Stomach (tissue), 9 donors: ENCODE measurements around the gene CC2D2B. TPM values are rescaled to one million over a fixed set of nuclear protein-coding genes. Genes with fewer than 3 reads are reported as not detected.
"Not testable (repeated sequence)": the region's sequence is repeated elsewhere in the genome, so short reads cannot be mapped to it uniquely, and the experiment has no call there.

ENCODE experiments used
- DNase-seq, 2 donors: peaks; one replicate each; pipeline versions ENCODE4 v3.0.0 to v3.0.0-alpha.2; 2013 to 2019
- H3K27ac ChIP-seq, 5 donors: fragments of 200-600 bp in 4 of 5; sonication (generic) in 4 of 5; one replicate each; pipeline ENCODE4 v1.5.1; 2013 to 2019; ENCODE audit warnings: mild to moderate bottlenecking in 1 of 5, moderate library complexity in 1 of 5
- H3K27me3 ChIP-seq, 3 donors: fragments of 200-600 bp; sonication (generic); one replicate each; pipeline ENCODE4 v1.5.1; 2017 to 2019; ENCODE audit warnings: mixed run types in 1 of 3
- H3K36me3 ChIP-seq, 4 donors: fragments of 200-600 bp; sonication (generic); 1 replicate in 3 of 4; 2 replicates in 1 of 4; pipeline ENCODE4 v1.5.1; 2016 to 2019
- H3K4me1 ChIP-seq, 4 donors: fragments of 200-600 bp; sonication (generic); one replicate each; pipeline ENCODE4 v1.5.1; 2016 to 2019
- H3K4me3 ChIP-seq, 4 donors: fragments of 200-600 bp; sonication (generic) in 3 of 4; one replicate each; pipeline ENCODE4 v1.5.1; 2016 to 2019; ENCODE audit warnings: mild to moderate bottlenecking in 1 of 4
- H3K9me3 ChIP-seq, 4 donors: fragments of 200-600 bp; sonication (generic); one replicate each; pipeline ENCODE4 v1.5.1; 2016 to 2019
- EP300 ChIP-seq: sonication (generic); formaldehyde crosslinking; IDR thresholded peaks from one replicate; pipeline ENCODE4 v1.6.1; 2017; ENCODE audit warnings: antibody characterized with exemption
- POLR2A ChIP-seq, 4 donors: fragments of 450-650 bp; IDR thresholded peaks; one replicate each; pipeline ENCODE4 v1.6.1; 2016; ENCODE audit warnings: antibody characterized with exemption in 4 of 4, control low read depth in 2 of 4, mild to moderate bottlenecking in 1 of 4, moderate library complexity in 1 of 4
- POLR2AphosphoS5 ChIP-seq, 3 donors: sonication (generic); formaldehyde crosslinking; IDR thresholded peaks; one replicate each; pipeline ENCODE4 v1.6.1; 2016; ENCODE audit warnings: antibody characterized with exemption in 3 of 3
- WGBS, 5 donors: extraction: QIAGEN DNeasy Blood & Tissue Kit in 3 of 5; methylation state at CpG; one replicate each; pipeline versions ENCODE4 v1.1.5 to v1.1.7; 2013 to 2018; 5-methylcytosine and 5-hydroxymethylcytosine counted together
- intact Hi-C: fragments of 100-400 bp; cut with DNase I; formaldehyde crosslinking; loops from one replicate; pipeline ENCODE4 v1.15.1; 2023; ENCODE audit warnings: low total_unique reads
- polyA plus RNA-seq, 3 donors: library from polyadenylated mRNA; stranded (reverse); fragments of 200-250 nt; gene quantifications; one replicate each; pipeline ENCODE4 v1.2.3, GENCODE V29; 2013
- total RNA-seq, 5 donors: library from RNA; depleted of rRNA; stranded (reverse); fragments of >200 nt; gene quantifications; one replicate each; pipeline versions ENCODE4 v1.1.0 to v1.2.3, GENCODE V29; 2014 to 2016
- TF ChIP-seq, protein P1 (sequence below), 7 experiments: fragments of 450-650 bp in 4 of 7; fragments of 200-600 bp in 3 of 7; sonication (generic) in 3 of 7; IDR thresholded peaks; one replicate each; pipeline ENCODE4 v1.5.1; 2016 to 2019; ENCODE audit warnings: antibody characterized with exemption in 7 of 7, control low read depth in 2 of 7, mild to moderate bottlenecking in 1 of 7
- donor health status: healthy with polysubstance abuse.
- donor health status: Bipolar disorder and iron deficiency.
- donor health status: healthy.

CC2D2B gene
- total and polyA plus RNA-seq, 8 donors, result 0.12 to 9.2 (median 1.2) TPM; not detected in 3

GRCh38 chr10:96043893-96044715 is 136.3 kb downstream of the CC2D2B start:
- DNase-seq, result peak; percentile 52 to 79
- Histone ChIP-seq H3K9me3 (no peaks in the 10 kb centered on the region), H3K27me3 (no peaks in the 10 kb centered on the region), H3K4me3 (peak overlapping the region; percentile 78 to 82 (median 80)), H3K36me3 (peaks cover 0 to 10% (median 4%) of the 10 kb centered on the region in 4 donors), H3K27ac (peak overlapping the region; percentile 85 to 94 (median 92)), H3K4me1 (peaks cover 9 to 42% (median 22%) of the 10 kb centered on the region in 4 donors)
- intact Hi-C loops, result no loop called here
- TF ChIP-seq EP300 (no peak), POLR2AphosphoS5 (IDR thresholded peaks at IDR 0.05) (no peak), POLR2A (IDR thresholded peaks at IDR 0.05) (no peak)
- TF ChIP-seq, protein P1, sequence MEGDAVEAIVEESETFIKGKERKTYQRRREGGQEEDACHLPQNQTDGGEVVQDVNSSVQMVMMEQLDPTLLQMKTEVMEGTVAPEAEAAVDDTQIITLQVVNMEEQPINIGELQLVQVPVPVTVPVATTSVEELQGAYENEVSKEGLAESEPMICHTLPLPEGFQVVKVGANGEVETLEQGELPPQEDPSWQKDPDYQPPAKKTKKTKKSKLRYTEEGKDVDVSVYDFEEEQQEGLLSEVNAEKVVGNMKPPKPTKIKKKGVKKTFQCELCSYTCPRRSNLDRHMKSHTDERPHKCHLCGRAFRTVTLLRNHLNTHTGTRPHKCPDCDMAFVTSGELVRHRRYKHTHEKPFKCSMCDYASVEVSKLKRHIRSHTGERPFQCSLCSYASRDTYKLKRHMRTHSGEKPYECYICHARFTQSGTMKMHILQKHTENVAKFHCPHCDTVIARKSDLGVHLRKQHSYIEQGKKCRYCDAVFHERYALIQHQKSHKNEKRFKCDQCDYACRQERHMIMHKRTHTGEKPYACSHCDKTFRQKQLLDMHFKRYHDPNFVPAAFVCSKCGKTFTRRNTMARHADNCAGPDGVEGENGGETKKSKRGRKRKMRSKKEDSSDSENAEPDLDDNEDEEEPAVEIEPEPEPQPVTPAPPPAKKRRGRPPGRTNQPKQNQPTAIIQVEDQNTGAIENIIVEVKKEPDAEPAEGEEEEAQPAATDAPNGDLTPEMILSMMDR (IDR thresholded peaks at IDR 0.05), result no peak
- WGBS, 5 donors, result 0 to 2% (median 1%) methylated on average over 18 to 58 of the region's 58 CpGs

- H3K4me1 ChIP-seq, result peaks cover 9 to 42% (median 22%) of the 10 kb centered on the region in 4 donors
- TF ChIP-seq EP300, result no peak
- TF ChIP-seq POLR2A (IDR thresholded peaks at IDR 0.05), result no peak
- TF ChIP-seq POLR2AphosphoS5 (IDR thresholded peaks at IDR 0.05), result no peak
- TF ChIP-seq, protein P1 (IDR thresholded peaks at IDR 0.05), result no peak
- DNase-seq, result peak in 1 of 2 donors; percentile 46
- peaks cover 0 to 10% (median 4%) of the 10 kb centered on the region in 4 donors for H3K36me3 ChIP-seq
- no peaks in the 10 kb centered on the region for H3K27me3 ChIP-seq
- WGBS, 5 donors, result 14 to 29% (median 23%) methylated on average over 8 of the region's 8 CpGs
- H3K9me3 ChIP-seq, result no peaks in the 10 kb centered on the region
- H3K27ac ChIP-seq, result peak overlapping the region; percentile 85 to 94 (median 92)
- peak overlapping the region; percentile 78 to 82 (median 80) for H3K4me3 ChIP-seq
- intact Hi-C loops, result no loop called here
Measured at GRCh38 chr10:96044736-96045135, 137.0 kb downstream of the CC2D2B start.

GRCh38 chr10:96046546-96046945 is 138.8 kb downstream of the CC2D2B start:
- DNase-seq, result no peak
- no peak overlapping the region for H3K27ac ChIP-seq
- TF ChIP-seq EP300, result no peak
- no peaks in the 10 kb centered on the region for H3K9me3 ChIP-seq
- WGBS, 5 donors, result 77 to 94% (median 87%) methylated on average over 1 of the region's 1 CpG
- intact Hi-C loops, result no loop called here
- peaks cover 9 to 42% (median 22%) of the 10 kb centered on the region in 4 donors for H3K4me1 ChIP-seq
- peaks cover 0 to 18% (median 14%) of the 10 kb centered on the region in 4 donors for H3K36me3 ChIP-seq
- H3K27me3 ChIP-seq, result no peaks in the 10 kb centered on the region
- H3K4me3 ChIP-seq, result no peak overlapping the region

- no peaks in the 10 kb centered on the region for H3K27me3 ChIP-seq
- H3K4me3 ChIP-seq, result no peak overlapping the region
- WGBS, 5 donors, result 90 to 99% (median 92%) methylated on average over 4 of the region's 4 CpGs
- intact Hi-C loops, result no loop called here
- TF ChIP-seq POLR2AphosphoS5 (IDR thresholded peaks at IDR 0.05) (no peak), POLR2A (IDR thresholded peaks at IDR 0.05) (no peak), EP300 (no peak)
- TF ChIP-seq, protein P1 (IDR thresholded peaks at IDR 0.05), result no peak
- H3K36me3 ChIP-seq, result peaks cover 0 to 24% (median 17%) of the 10 kb centered on the region in 4 donors
- H3K27ac ChIP-seq, result no peak overlapping the region
- H3K4me1 ChIP-seq, result peaks cover 9 to 42% (median 22%) of the 10 kb centered on the region in 4 donors
- H3K9me3 ChIP-seq, result no peaks in the 10 kb centered on the region
- DNase-seq, result peak in 1 of 2 donors; percentile 30
Measured at GRCh38 chr10:96047004-96047649, 139.4 kb downstream of the CC2D2B start.

DNA sequence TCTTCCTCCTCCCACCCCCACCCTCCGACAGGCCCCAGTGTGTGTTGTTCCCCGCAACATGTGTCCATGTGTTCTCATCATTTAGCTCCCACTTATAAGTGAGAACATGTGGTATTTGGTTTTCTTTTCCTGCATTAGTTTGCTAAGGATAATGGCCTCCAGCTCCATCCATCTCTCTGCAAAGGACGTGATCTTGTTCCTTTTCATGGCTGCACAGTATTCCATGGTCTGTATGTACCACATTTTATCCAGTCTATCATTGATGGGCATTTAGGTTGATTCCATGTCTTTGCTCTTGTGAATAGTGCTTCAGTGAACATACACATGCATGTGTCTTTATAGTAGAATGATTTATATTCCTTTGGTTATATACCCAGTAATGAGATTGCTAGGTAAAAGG is 140.2 kb downstream of the CC2D2B start:
- H3K9me3 ChIP-seq, intact Hi-C loops, H3K4me3 ChIP-seq, H3K27me3 ChIP-seq, DNase-seq, H3K27ac ChIP-seq: not testable (repeated sequence)
- Histone ChIP-seq H3K4me1 (peaks cover 9 to 36% (median 19%) of the 10 kb centered on the region in 4 donors), H3K36me3 (peaks cover 0 to 24% (median 19%) of the 10 kb centered on the region in 4 donors)
- WGBS, 5 donors, result 89 to 100% (median 94%) methylated on average over 2 to 3 of the region's 3 CpGs
